Neuronal stem cell (in vitro differentiated cells): Measurements from ENCODE around the gene TVP23A.
"Not testable (repeated sequence)": the region's sequence is repeated elsewhere in the genome, so short reads cannot be mapped to it uniquely, and the experiment has no call there.

Experiments used
- DNase-seq: peaks from one replicate; pipeline ENCODE4 v3.0.0-alpha.2; 2013; ENCODE audit warnings: low spot score
- H2AFZ ChIP-seq: one replicate; pipeline ENCODE4 v1.6.1; 2013; ENCODE audit warnings: mild to moderate bottlenecking, low read length, inconsistent platforms
- H2AK5ac ChIP-seq: 2 replicates; pipeline ENCODE4 v1.6.1; 2013; ENCODE audit warnings: low read depth, mild to moderate bottlenecking, inconsistent platforms, low read length, moderate library complexity, mixed read lengths
- H2BK120ac ChIP-seq: 2 replicates; pipeline ENCODE4 v1.6.1; 2013; ENCODE audit warnings: low read depth, mild to moderate bottlenecking, inconsistent platforms, low read length, moderate library complexity, mixed read lengths
- H2BK12ac ChIP-seq: one replicate; pipeline ENCODE4 v1.6.1; 2013; ENCODE audit warnings: low read length, inconsistent platforms
- H2BK15ac ChIP-seq: 2 replicates; pipeline ENCODE4 v1.6.1; 2013; ENCODE audit warnings: mild to moderate bottlenecking, low read length, inconsistent platforms, mixed read lengths
- H2BK5ac ChIP-seq: one replicate; pipeline ENCODE4 v1.6.1; 2013; ENCODE audit warnings: inconsistent platforms, mild to moderate bottlenecking, low read length, moderate library complexity
- H3K14ac ChIP-seq: one replicate; pipeline ENCODE4 v1.6.1; 2013; ENCODE audit warnings: low read length, inconsistent platforms
- H3K18ac ChIP-seq: 2 replicates; pipeline ENCODE4 v1.6.1; 2013; ENCODE audit warnings: low read length, inconsistent platforms
- H3K23ac ChIP-seq: 2 replicates; pipeline ENCODE4 v1.6.1; 2013; ENCODE audit warnings: low read depth, mild to moderate bottlenecking, mixed read lengths, low read length, inconsistent platforms; ENCODE audit not compliant: poor library complexity
- H3K27ac ChIP-seq: replicated peaks from 3 replicates; pipeline ENCODE4 v1.5.1; 2013; ENCODE audit warnings: low read length, inconsistent platforms
- H3K27me3 ChIP-seq, 3 experiments: 2 replicates each; pipeline ENCODE4 v1.6.1; 2013; ENCODE audit warnings: low read length in 3 of 3, mild to moderate bottlenecking in 2 of 3, inconsistent platforms in 1 of 3, low read depth in 1 of 3, mixed read lengths in 1 of 3, moderate library complexity in 1 of 3; ENCODE audit not compliant: control insufficient read depth in 3 of 3, insufficient read depth in 3 of 3
- H3K36me3 ChIP-seq, 2 donors: replicated peaks in 1 of 2; 2 replicates each; pipeline ENCODE4 v1.6.1; 2013; ENCODE audit warnings: low read length in 2 of 2; ENCODE audit not compliant: control insufficient read depth in 2 of 2, insufficient read depth in 2 of 2
- H3K4ac ChIP-seq: 2 replicates; pipeline ENCODE4 v1.6.1; 2013; ENCODE audit warnings: inconsistent platforms, mild to moderate bottlenecking, low read length, moderate library complexity
- H3K4me1 ChIP-seq, 2 donors: 1 replicate in 1 of 2; 2 replicates in 1 of 2; pipeline ENCODE4 v1.6.1; 2013; ENCODE audit warnings: low read length in 2 of 2, low read depth in 1 of 2; ENCODE audit not compliant: control insufficient read depth in 2 of 2, insufficient read depth in 1 of 2
- H3K4me2 ChIP-seq: one replicate; pipeline ENCODE4 v1.6.1; 2013; ENCODE audit warnings: mild to moderate bottlenecking, low read length, inconsistent platforms; ENCODE audit not compliant: insufficient read depth, poor library complexity, severe bottlenecking
- H3K4me3 ChIP-seq, 2 donors: 2 replicates each; pipeline ENCODE4 v1.5.1; 2013; ENCODE audit warnings: low read length in 2 of 2, mild to moderate bottlenecking in 2 of 2, inconsistent platforms in 1 of 2, moderate library complexity in 1 of 2
- H3K79me1 ChIP-seq: one replicate; pipeline ENCODE4 v1.6.1; 2013; ENCODE audit warnings: low read depth, mild to moderate bottlenecking, inconsistent platforms, low read length, moderate library complexity
- H3K9ac ChIP-seq: one replicate; pipeline ENCODE4 v1.6.1; 2013; ENCODE audit warnings: mild to moderate bottlenecking, low read depth, low read length, inconsistent platforms; ENCODE audit not compliant: poor library complexity
- H3K9me3 ChIP-seq, 2 donors: replicated peaks in 1 of 2; 2 replicates each; pipeline versions ENCODE3 to v1.6.1; 2013; ENCODE audit warnings: low read length in 2 of 2, mild to moderate bottlenecking in 2 of 2, inconsistent platforms in 1 of 2, low read depth in 1 of 2, mixed read lengths in 1 of 2, moderate library complexity in 1 of 2; ENCODE audit not compliant: control insufficient read depth in 2 of 2, insufficient read depth in 1 of 2
- H4K8ac ChIP-seq: one replicate; pipeline ENCODE4 v1.6.1; 2013; ENCODE audit warnings: low read depth, mild to moderate bottlenecking, inconsistent platforms, low read length, moderate library complexity
- H4K91ac ChIP-seq: one replicate; pipeline ENCODE4 v1.6.1; 2013; ENCODE audit warnings: low read length, low read depth, mild to moderate bottlenecking, inconsistent platforms; ENCODE audit not compliant: poor library complexity
- WGBS, 2 donors: extraction: QIAGEN DNeasy Blood & Tissue Kit; methylation state at CpG; one replicate each; pipeline ENCODE4 v1.1.7; 2013; ENCODE audit warnings: missing lambda C conversion rate in 2 of 2, mixed read lengths in 1 of 2; ENCODE audit not compliant: insufficient read length in 2 of 2, insufficient replicate concordance in 1 of 2; ENCODE audit errors: extremely low coverage in 2 of 2; 5-methylcytosine and 5-hydroxymethylcytosine counted together

Gene TVP23A

DNA sequence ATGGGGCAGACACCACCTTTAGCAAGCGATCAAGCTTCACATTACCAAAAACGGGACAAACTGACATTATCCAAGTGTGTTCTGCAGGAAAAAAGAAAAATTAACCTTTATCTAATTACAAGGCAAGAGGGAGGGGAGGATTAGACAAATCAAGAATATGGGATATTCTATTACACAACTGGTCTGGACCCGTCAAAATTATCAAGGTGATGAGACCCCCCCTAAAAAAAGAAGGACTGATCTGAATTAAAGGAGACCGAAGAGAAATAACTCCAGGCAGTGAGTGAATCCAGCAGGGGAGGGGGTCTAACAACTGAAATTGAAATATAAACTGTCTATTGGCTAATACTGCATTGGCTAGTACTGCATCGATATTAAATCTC lies 75.4 kb downstream of the TVP23A start:
- Histone ChIP-seq H2BK120ac (no peak overlapping the region), H4K8ac (no peak overlapping the region), H4K91ac (no peak overlapping the region), H3K4ac (no peak overlapping the region), H3K27ac (no peak overlapping the region), H3K27me3 (no peaks in the 10 kb centered on the region), H3K18ac (no peak overlapping the region), H3K14ac (no peak overlapping the region), H2AFZ (peak overlapping the region; percentile 97), H3K4me2 (peak overlapping the region; percentile 42), H3K9me3 (no peaks in the 10 kb centered on the region), H2BK12ac (no peak overlapping the region), H3K23ac (no peak overlapping the region), H2BK15ac (no peak overlapping the region), H3K79me1 (no peaks in the 10 kb centered on the region), H3K4me3 (peak overlapping the region in 1 of 2 donors; percentile 81), H3K9ac (no peak overlapping the region), H2BK5ac (no peak overlapping the region), H3K36me3 (peaks cover 3 to 13% of the 10 kb centered on the region in 2 donors), H2AK5ac (no peak overlapping the region), H3K4me1 (peaks cover 2 to 3% of the 10 kb centered on the region in 2 donors)
- WGBS, 2 donors: no CpG with 5 or more reads among the region's 5 CpGs
- DNase-seq: no peak

DNA sequence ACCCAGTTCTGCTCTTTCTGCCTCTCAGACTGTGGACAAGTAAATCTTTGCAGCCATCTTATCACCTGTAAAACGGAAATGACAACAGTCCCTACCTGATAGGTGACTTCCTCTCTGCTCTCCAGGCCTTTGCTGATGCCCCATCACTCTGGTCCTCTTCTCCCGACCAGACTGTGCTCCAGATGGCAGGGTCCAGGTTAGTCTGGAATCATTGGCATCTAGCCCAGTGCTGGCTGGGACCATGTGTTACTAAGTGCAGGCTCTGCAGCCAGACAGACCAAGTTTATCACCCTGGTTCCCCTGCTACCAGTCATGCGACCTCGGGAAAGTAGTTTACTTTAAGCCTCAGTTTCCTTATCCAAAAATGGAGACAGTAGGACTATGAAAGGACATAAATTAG lies 76.8 kb downstream of the TVP23A start:
- no peak overlapping the region for H2BK5ac ChIP-seq
- H3K23ac ChIP-seq: no peak overlapping the region
- no peak overlapping the region for H3K4ac ChIP-seq
- H2BK15ac ChIP-seq: no peak overlapping the region
- H3K9me3 ChIP-seq: no peaks in the 10 kb centered on the region
- no peak overlapping the region for H3K9ac ChIP-seq
- no peak overlapping the region for H2BK120ac ChIP-seq
- H3K79me1 ChIP-seq: no peaks in the 10 kb centered on the region
- H3K36me3 ChIP-seq: peaks cover 0 to under 1% of the 10 kb centered on the region in 2 donors
- no peak overlapping the region for H2BK12ac ChIP-seq
- H3K27me3 ChIP-seq: no peaks in the 10 kb centered on the region
- H3K27ac ChIP-seq: no peak overlapping the region
- no peak overlapping the region for H2AK5ac ChIP-seq
- no peak overlapping the region for H3K18ac ChIP-seq
- DNase-seq: no peak
- H4K8ac ChIP-seq: no peak overlapping the region
- H3K4me3 ChIP-seq: no peak overlapping the region
- WGBS, 2 donors: no CpG with 5 or more reads among the region's 4 CpGs
- peaks cover 2 to 3% of the 10 kb centered on the region in 2 donors for H3K4me1 ChIP-seq
- H3K14ac ChIP-seq: no peak overlapping the region
- H4K91ac ChIP-seq: no peak overlapping the region
- no peak overlapping the region for H2AFZ ChIP-seq
- no peak overlapping the region for H3K4me2 ChIP-seq

DNA sequence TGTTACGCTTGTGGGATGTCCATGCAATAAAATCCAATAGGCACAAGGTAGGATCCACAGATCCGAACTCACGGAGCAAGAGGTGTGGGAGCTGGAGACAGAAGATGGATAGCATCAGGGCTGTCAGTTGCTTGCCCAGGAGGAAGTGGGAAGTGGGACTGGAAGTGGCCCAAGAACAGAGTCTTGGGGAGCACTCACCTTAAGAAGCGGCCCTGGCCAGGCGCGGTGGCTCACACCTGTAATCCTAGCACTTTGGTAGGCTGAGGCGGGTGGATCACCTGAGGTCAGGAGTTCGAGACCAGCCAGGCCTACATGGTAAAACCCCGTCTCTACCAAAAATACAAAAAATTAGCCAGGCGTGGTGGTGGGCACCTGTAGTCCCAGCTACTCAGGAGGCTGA lies 77.3 kb downstream of the TVP23A start:
- H3K4me3 ChIP-seq, H2AFZ ChIP-seq, H3K27me3 ChIP-seq, H3K4ac ChIP-seq, DNase-seq, H3K9ac ChIP-seq, H3K23ac ChIP-seq, H2BK15ac ChIP-seq, H3K9me3 ChIP-seq, H4K8ac ChIP-seq, H3K36me3 ChIP-seq, H2BK12ac ChIP-seq, H3K27ac ChIP-seq, H3K79me1 ChIP-seq, H2AK5ac ChIP-seq, H3K14ac ChIP-seq, H4K91ac ChIP-seq, H2BK120ac ChIP-seq, H3K4me1 ChIP-seq, H3K18ac ChIP-seq, H3K4me2 ChIP-seq, H2BK5ac ChIP-seq: not testable (repeated sequence)
- no CpG with 5 or more reads among the region's 10 CpGs for WGBS, 2 donors

DNA sequence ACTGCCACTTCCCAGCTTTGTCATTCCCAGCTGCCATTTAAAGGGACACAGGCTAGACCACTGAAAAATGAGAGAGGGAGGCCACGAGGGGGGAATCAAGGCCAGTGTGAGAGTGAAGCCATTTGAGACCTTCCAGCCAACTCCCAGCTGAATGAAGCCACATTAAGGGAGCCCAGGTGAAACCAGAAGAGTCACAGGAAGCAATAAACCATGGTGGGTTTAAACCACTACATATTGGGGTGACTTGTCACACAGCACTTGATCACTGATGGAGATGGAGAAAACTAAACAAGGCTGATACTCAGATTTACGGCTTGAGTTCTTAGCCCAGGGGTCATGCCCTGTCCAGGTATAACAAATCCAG lies 77.8 kb downstream of the TVP23A start:
- WGBS, 2 donors: no CpG with 5 or more reads among the region's 2 CpGs
- H3K27ac ChIP-seq: no peak overlapping the region
- H2BK12ac ChIP-seq: no peak overlapping the region
- no peak overlapping the region for H3K9ac ChIP-seq
- no peaks in the 10 kb centered on the region for H3K79me1 ChIP-seq
- H3K4me1 ChIP-seq: peaks cover 2 to 3% of the 10 kb centered on the region in 2 donors
- no peak overlapping the region for H3K18ac ChIP-seq
- no peak overlapping the region for H2AFZ ChIP-seq
- no peak overlapping the region for H4K91ac ChIP-seq
- H4K8ac ChIP-seq: no peak overlapping the region
- no peaks in the 10 kb centered on the region for H3K9me3 ChIP-seq
- H2BK15ac ChIP-seq: no peak overlapping the region
- H2AK5ac ChIP-seq: no peak overlapping the region
- H3K4me3 ChIP-seq: no peak overlapping the region
- no peak overlapping the region for H3K4me2 ChIP-seq
- no peak overlapping the region for H2BK120ac ChIP-seq
- H3K36me3 ChIP-seq: no peaks in the 10 kb centered on the region
- H3K23ac ChIP-seq: no peak overlapping the region
- H3K14ac ChIP-seq: no peak overlapping the region
- no peak overlapping the region for H3K4ac ChIP-seq
- no peak overlapping the region for H2BK5ac ChIP-seq
- no peaks in the 10 kb centered on the region for H3K27me3 ChIP-seq
- DNase-seq: no peak
